Measurements from ENCODE around the gene ETFBKMT.

DNA sequence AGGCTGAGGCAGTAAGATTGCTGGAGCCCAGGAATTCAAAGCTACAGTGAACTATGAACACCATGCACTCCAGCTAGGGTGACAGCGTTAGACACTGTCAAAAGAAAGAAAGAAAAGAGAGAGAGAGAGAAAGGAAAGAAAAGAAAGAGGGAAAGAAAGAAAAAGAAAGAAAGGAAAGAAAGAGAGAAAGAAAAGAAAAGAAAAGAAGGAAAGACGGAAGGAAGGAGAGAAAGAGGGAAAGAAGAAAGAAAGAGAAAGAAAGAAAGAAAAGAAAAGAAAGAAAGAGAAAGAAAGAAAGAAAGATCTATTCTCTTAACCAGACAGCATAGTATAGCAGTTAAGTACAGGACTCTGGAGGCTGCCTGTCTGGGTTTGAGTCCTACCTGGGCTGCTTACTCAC, 46.7 kb upstream of the ETFBKMT start:
- TF ChIP-seq, protein P1, sequence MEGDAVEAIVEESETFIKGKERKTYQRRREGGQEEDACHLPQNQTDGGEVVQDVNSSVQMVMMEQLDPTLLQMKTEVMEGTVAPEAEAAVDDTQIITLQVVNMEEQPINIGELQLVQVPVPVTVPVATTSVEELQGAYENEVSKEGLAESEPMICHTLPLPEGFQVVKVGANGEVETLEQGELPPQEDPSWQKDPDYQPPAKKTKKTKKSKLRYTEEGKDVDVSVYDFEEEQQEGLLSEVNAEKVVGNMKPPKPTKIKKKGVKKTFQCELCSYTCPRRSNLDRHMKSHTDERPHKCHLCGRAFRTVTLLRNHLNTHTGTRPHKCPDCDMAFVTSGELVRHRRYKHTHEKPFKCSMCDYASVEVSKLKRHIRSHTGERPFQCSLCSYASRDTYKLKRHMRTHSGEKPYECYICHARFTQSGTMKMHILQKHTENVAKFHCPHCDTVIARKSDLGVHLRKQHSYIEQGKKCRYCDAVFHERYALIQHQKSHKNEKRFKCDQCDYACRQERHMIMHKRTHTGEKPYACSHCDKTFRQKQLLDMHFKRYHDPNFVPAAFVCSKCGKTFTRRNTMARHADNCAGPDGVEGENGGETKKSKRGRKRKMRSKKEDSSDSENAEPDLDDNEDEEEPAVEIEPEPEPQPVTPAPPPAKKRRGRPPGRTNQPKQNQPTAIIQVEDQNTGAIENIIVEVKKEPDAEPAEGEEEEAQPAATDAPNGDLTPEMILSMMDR (IDR thresholded peaks at IDR 0.05) = no peak
- TF ChIP-seq POLR2A (IDR thresholded peaks at IDR 0.05) = no peak
